AG10803 (cell line): ENCODE measurements around the gene AP2A2.
"Not testable (repeated sequence)": the region's sequence is repeated elsewhere in the genome, so short reads cannot be mapped to it uniquely, and the experiment has no call there.

Source experiments
- DNase-seq: peaks from one replicate; pipeline ENCODE4 v3.0.0; 2010; ENCODE audit warnings: low read depth
- H3K4me3 ChIP-seq: 2 replicates; pipeline ENCODE4 v1.5.1; 2011; ENCODE audit warnings: mild to moderate bottlenecking, low read length, control low read depth
- CTCF ChIP-seq: conservative IDR thresholded peaks from 2 replicates; pipeline ENCODE4 v1.5.1; 2011; ENCODE audit warnings: mild to moderate bottlenecking, low read length, control low read depth, inconsistent platforms

AP2A2 gene

GRCh38 chr11:970319-970871 is 44.7 kb downstream of the AP2A2 start:
- no peak for TF ChIP-seq CTCF
- H3K4me3 ChIP-seq = no peak overlapping the region
- DNase-seq = no peak

DNA sequence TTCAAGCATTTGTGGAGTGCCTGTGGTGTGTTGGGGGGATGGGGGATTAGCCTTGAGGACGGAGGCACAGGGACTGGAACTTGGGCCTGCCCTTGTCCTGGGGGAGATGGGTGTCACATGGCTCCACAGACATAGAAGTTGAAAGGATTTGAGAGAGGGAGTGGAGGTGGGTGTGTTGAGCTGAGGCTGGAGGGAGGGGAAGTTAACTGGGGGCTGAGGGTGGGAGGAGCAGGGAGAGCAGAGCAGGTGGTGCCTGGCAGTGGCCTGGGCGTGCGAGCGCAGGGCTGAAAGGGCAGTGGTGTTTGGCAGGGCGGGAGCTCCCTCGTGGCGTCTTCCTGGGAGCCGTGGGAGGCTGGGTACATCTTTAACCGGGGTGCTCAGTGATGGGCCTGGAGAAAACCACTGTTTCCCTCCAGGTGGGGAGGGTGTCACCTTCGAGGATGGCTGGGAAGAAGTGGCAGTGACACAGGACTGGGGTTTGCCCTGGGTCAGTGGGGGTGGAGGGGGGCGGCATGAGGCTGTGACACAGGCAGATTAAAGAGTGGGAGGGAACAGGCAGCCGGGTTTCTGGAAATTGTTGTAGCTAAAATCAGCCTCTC is 45.5 kb downstream of the AP2A2 start:
- DNase-seq = no peak
- H3K4me3 ChIP-seq = no peak overlapping the region
- no peak for TF ChIP-seq CTCF

DNA sequence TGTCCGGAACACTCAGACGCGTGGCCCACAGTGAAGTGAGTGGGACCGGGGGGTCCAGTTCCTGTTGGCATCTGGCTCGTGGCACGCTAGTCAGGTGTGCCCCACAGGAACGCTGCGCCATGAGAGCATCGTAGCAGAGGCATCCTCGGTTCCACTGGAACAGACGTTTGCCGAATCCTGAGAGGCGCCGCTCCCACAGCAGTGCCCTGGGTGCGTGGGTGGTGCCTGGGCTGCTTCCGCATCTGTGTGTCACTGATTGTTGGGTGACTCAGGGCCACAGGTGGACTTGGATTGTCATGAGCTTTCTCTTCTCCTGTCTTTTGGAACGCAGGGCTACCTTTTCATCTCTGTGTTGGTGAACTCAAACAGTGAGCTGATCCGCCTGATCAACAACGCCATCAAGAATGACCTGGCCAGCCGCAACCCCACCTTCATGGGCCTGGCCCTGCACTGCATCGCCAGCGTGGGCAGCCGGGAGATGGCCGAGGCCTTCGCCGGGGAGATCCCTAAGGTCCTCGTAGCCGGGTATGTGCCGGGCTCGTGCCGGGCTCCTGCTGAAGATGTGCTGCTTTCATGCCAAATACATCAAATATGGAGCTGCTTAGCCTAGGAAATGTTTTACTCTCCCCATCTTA is 46.2 kb downstream of the AP2A2 start:
- H3K4me3 ChIP-seq = no peak overlapping the region
- no peak for TF ChIP-seq CTCF
- DNase-seq = no peak

DNA sequence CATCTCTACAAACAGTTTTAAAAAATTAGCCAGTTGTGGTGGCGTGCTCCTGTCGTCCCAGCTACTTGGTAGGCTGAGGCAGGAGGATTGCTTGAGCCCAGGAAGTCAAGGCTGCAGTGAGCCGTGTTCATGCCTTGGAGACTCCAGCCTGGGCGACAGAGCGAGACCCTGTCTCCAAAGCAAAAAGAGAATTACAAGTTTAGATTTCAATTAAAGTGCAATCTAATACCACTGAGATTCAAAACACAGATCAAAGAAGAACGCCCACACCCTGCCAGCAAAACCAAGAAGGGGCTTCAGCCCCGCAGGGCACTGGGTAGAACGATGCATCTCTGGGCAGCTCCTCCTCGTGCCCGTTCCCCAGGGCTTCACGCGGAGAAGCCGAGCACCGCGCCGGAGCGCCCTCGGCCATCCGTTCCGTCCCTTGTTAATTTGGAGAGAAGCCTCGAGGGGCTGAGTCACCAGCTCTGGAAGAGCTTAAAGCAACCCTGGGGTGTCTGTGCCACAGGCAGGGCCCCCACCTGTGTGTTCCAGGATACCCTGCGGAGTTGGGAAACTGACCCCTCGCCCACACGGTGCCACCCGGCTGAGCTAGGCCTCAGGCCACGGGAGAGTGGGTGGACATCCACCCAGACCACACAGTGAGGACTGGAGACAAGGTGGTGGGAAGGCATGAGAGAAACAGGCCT is 47.0 kb downstream of the AP2A2 start:
- H3K4me3 ChIP-seq = no peak overlapping the region
- no peak for TF ChIP-seq CTCF
- no peak for DNase-seq

DNA sequence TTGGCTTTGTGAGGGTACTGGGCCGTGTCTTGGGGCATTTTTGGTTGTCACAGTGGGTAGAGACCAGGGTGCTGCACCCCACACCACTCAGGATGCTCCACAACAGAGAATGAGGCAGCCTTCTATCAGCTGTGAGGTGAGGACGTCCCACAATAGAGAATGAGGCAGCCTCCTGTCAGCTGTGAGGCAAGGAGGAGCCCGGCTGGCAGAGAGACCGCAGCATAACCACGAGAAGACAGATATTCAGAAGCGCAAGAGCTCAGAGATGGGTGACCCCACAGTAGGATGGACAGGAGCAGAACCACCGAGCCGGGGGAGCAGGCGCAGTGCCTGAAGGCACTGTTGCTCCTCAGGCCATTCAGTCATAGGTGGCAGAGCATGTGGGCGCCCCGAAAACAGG is 47.6 kb downstream of the AP2A2 start:
- no peak overlapping the region for H3K4me3 ChIP-seq
- TF ChIP-seq CTCF = no peak
- DNase-seq = no peak

DNA sequence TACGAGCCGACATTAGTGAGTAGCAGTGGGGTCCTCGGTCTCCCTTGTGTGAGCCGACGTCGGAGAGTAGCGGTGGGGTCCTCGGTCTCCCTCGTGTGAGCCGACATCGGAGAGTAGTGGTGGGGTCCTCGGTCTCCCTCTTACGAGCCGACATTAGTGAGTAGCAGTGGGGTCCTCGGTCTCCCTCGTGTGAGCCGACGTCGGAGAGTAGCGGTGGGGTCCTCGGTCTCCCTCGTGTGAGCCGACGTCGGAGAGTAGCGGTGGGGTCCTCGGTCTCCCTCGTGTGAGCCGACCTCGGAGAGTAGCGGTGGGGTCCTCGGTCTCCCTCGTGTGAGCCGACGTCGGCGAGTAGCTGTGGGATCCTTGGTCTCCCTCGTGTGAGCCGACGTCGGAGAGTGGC is 49.7 kb downstream of the AP2A2 start:
- not testable (repeated sequence) for DNase-seq, H3K4me3 ChIP-seq

- TF ChIP-seq CTCF = peak; percentile 43
- peak; percentile 40 for DNase-seq
Measured at GRCh38 chr11:975827-976226, 50.2 kb downstream of the AP2A2 start.

More at GRCh38 chr11:975827-976226, 50.2 kb downstream of the AP2A2 start:
- no peak overlapping the region for H3K4me3 ChIP-seq
